Panc1 (cell line): Measurements from ENCODE around the gene ADCY9. TPM values are rescaled to one million over a fixed set of nuclear protein-coding genes. Genes with fewer than 3 reads are reported as not detected.

ENCODE experiments used
- ATAC-seq: fragments of 200-7000 bp; cut with Tn5 transposase; 2 replicates; pipeline ENCODE4 v1.9.1; 2020; ENCODE audit warnings: mild to moderate bottlenecking, moderate library complexity
- BruUV-seq: library from RNA; stranded (reverse); fragments of 400-500 nt; replicated peaks from 2 replicates; lab custom pipeline; 2021; lab: Mats Ljungman, UMichigan
- CTCF ChIA-PET: fragments of 300-600 bp; sonication (Branson Sonifier 250); formaldehyde crosslinking; loops from one replicate; lab custom pipeline; 2022; ENCODE audit warnings: antibody characterized with exemption; lab: Charles Lee
- POLR2A ChIA-PET: fragments of 300-600 bp; sonication (Branson Sonifier 250); formaldehyde crosslinking; loops from one replicate; lab custom pipeline; 2022; ENCODE audit warnings: antibody characterized with exemption; lab: Charles Lee
- DNase-seq: peaks from one replicate; pipeline ENCODE4 v3.0.0-alpha.2; 2010; ENCODE audit warnings: low read depth, low spot score
- H3K27ac ChIP-seq: 2 replicates; pipeline ENCODE4 v1.5.1; 2011; ENCODE audit warnings: mild to moderate bottlenecking, low read length, inconsistent platforms
- H3K27me3 ChIP-seq: fragments of 200-500 bp; sonication (Bioruptor generic); 2 replicates; pipeline ENCODE4 v1.6.0; 2014; ENCODE audit warnings: low read length, inconsistent platforms; ENCODE audit not compliant: control insufficient read depth, insufficient read depth
- H3K36me3 ChIP-seq: fragments of 200-500 bp; sonication (Bioruptor generic); 2 replicates; pipeline ENCODE4 v1.5.1; 2014; ENCODE audit warnings: inconsistent platforms, mild to moderate bottlenecking, low read length, moderate library complexity; ENCODE audit not compliant: control insufficient read depth, insufficient read depth
- H3K4me1 ChIP-seq: 2 replicates; pipeline ENCODE4 v1.5.1; 2011; ENCODE audit warnings: inconsistent platforms, mild to moderate bottlenecking, low read length, moderate library complexity; ENCODE audit not compliant: control insufficient read depth, insufficient read depth
- H3K4me3 ChIP-seq, 2 experiments: 2 replicates each; pipeline ENCODE4 v1.5.1; 2011 to 2012; ENCODE audit warnings: low read depth in 2 of 2, low read length in 2 of 2, mild to moderate bottlenecking in 2 of 2, inconsistent platforms in 1 of 2, moderate library complexity in 1 of 2
- H3K9me3 ChIP-seq: fragments of 200-500 bp; sonication (Bioruptor generic); 2 replicates; pipeline ENCODE4 v1.5.1; 2014; ENCODE audit warnings: low read depth, mild to moderate bottlenecking, inconsistent platforms, low read length, moderate library complexity; ENCODE audit not compliant: control insufficient read depth, insufficient read depth
- POLR2AphosphoS5 ChIP-seq: IDR thresholded peaks from 2 replicates; pipeline ENCODE4 v1.6.1; 2012; ENCODE audit warnings: mild to moderate bottlenecking, low read depth, low read length, moderate library complexity
- SIN3A ChIP-seq: IDR thresholded peaks from 2 replicates; pipeline ENCODE4 v1.6.1; 2012; ENCODE audit warnings: low read depth, mild to moderate bottlenecking, low read length, moderate library complexity, borderline replicate concordance; ENCODE audit not compliant: insufficient read depth
- TCF7L2 ChIP-seq: IDR thresholded peaks from 2 replicates; pipeline ENCODE4 v1.6.1; 2011; ENCODE audit warnings: mild to moderate bottlenecking, low read depth, low read length, inconsistent platforms
- in situ Hi-C: cut with HindIII; loops from 2 replicates; pipeline ENCODE4 v1.10.0; 2016; ENCODE audit warnings: low sequenced_read_pairs, low pct_unique_long_range_greater_than_20kb
- intact Hi-C: fragments of 100-400 bp; cut with micrococcal nuclease; formaldehyde crosslinking; loops from one replicate; pipeline ENCODE4 v1.10.0; 2022; ENCODE audit not compliant: unreplicated experiment
- total RNA-seq: library from RNA; stranded (reverse); gene quantifications from one replicate; pipeline ENCODE4 v1.2.1, GENCODE V29; 2021; ENCODE audit not compliant: unreplicated experiment
- TF ChIP-seq, protein P1 (sequence below): fragments of 450-650 bp; IDR thresholded peaks from 2 replicates; pipeline ENCODE4 v1.5.1; 2017; ENCODE audit warnings: mild to moderate bottlenecking
- TF ChIP-seq, protein P2 (sequence below), 2 experiments: IDR thresholded peaks; 2 replicates each; pipeline ENCODE4 v1.6.1; 2011 to 2012; ENCODE audit warnings: low read depth in 2 of 2, control low read depth in 1 of 2, low read length in 1 of 2, mild to moderate bottlenecking in 1 of 2, moderate library complexity in 1 of 2; ENCODE audit not compliant: insufficient read depth in 1 of 2

The ADCY9 gene
- total RNA-seq, 1 experiment from 2014 or later = 29.8 TPM

DNA sequence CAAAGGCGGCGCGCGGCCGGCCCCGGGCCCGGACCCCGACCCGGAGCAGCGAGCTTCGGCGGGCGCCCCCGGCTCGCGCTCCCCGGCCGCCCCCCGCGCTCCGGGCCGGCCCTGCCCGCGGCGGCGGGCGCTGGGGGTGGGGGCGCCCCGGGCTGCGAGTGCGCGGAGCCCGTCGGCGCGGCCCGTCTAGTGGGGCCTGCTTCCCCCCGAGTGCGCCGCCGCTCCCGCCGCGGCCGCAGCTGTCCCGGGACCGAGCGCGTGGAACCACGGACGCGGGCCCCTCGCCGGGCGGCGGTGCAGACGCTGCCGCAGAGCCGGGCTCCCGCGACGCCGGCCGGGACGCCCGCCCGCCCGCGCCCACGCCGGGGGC, 308 bp downstream of the ADCY9 start:
- intact Hi-C loops = no loop called here
- in situ Hi-C loops = no loop called here
- Histone ChIP-seq H3K36me3 (no peaks in the 10 kb centered on the region), H3K27me3 (no peaks in the 10 kb centered on the region), H3K4me1 (peaks cover 23% of the 10 kb centered on the region), H3K27ac (no peak overlapping the region), H3K4me3 (peak overlapping the region; percentile 50 to 56), H3K9me3 (no peaks in the 10 kb centered on the region)
- CTCF ChIA-PET = no interaction called here
- DNase-seq (no peak), ATAC-seq (peak; percentile 27)
- no TSS peak for BruUV-seq
- POLR2A ChIA-PET = no interaction called here
- TF ChIP-seq, protein P1, sequence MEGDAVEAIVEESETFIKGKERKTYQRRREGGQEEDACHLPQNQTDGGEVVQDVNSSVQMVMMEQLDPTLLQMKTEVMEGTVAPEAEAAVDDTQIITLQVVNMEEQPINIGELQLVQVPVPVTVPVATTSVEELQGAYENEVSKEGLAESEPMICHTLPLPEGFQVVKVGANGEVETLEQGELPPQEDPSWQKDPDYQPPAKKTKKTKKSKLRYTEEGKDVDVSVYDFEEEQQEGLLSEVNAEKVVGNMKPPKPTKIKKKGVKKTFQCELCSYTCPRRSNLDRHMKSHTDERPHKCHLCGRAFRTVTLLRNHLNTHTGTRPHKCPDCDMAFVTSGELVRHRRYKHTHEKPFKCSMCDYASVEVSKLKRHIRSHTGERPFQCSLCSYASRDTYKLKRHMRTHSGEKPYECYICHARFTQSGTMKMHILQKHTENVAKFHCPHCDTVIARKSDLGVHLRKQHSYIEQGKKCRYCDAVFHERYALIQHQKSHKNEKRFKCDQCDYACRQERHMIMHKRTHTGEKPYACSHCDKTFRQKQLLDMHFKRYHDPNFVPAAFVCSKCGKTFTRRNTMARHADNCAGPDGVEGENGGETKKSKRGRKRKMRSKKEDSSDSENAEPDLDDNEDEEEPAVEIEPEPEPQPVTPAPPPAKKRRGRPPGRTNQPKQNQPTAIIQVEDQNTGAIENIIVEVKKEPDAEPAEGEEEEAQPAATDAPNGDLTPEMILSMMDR = no peak

DNA sequence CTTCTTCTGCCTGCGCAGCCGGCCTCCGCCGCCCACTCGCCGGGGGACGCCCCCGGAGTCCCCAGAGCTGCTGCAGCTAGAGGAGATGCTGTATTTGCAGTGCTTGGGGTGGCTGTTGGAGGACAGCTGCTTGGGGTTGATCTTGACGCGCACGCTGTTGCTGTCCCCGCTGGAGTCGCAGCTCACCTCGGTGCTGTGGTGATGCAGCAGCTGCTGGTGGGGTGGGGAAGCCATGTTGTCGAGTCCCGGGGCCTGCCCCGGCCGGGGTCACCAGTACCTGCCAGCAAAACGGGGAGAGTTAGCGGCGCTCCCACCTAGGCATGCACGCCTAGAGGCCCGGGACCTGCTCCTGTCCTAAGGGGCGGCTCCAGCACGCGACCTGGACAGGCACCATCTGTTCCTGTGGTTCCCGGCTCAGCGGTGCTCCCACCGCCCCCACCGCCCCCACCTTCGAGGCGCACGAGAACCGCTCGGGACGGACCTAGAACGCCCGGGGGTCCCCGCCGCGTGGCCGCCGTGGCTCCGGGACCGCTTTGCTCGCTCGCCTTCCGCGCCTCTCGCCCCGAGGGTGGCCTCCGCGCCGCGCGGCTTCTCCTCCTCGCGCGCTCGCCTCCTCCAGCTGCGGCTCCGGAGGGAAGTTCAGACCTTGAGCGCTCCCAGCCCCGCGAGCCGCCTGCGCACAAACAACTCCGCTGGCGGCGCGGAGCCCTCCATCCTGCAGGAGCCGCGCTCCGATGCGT, 863 bp downstream of the ADCY9 start:
- Histone ChIP-seq H3K9me3 (no peaks in the 10 kb centered on the region), H3K4me1 (peaks cover 27% of the 10 kb centered on the region), H3K4me3 (peak overlapping the region; percentile 50 to 56), H3K36me3 (no peaks in the 10 kb centered on the region), H3K27me3 (no peaks in the 10 kb centered on the region), H3K27ac (peak overlapping the region; percentile 57; the same call in 1 of the 2 replicates)
- intact Hi-C loops = no loop called here
- ChIA-PET CTCF (interaction anchor here (0.6 kb wide), 2 partner anchors 139 to 154 kb away, joined by 3 read pairs; no protein-coding TSS in a partner anchor), POLR2A (no interaction called here)
- BruUV-seq = no TSS peak
- in situ Hi-C loops = no loop called here
- ATAC-seq = peak; percentile 70
- 0 out of 2 replicates have a peak, but pooled peaks have one; percentile 26 for TF ChIP-seq SIN3A
- TF ChIP-seq, protein P1 = no peak
- no peak for DNase-seq

DNA sequence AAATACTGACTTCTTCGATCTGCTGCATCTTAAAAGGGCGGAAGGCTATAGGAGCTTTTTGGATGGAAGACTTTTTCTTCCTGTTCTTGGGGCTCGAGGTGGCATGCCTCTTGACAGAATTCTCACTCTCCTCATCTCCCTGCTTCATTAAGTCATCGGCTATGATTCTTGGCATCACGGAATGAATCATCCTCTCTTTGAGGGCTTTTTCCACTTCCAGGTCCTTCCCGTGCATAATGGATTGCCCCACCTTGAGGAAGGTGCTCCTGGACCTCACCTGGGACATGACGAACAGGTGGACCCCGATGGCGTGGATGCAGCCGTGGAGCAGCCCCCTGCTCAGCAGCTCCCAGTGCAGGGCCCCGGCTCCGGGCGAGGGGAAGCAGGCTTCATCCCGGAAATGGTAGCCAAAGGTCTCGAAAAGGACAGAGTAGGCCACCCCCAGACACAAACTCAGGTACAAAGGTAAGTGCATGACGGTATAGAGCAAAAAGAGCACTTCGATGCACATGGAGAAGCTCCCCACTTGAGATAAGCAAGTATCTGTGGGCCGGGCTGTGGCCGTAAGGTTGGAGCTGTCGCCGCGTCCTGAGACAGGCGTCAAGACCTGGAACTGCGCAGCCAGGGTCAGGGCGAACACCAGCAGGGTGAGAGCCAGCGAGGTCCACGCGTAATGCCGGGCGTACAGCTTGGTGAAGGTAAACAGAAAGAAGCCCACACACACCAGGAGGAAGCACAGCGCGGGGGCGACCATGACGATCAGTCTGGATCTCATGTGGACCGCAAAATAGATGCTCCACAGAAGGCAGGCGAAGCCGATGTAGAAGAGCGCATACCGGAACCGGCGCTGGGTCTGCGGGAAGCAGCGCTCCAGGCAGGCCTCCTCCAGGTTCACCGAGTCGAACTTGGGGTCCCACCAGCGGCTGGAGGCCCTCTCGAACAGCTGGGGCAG, 1.7 kb downstream of the ADCY9 start:
- BruUV-seq = no TSS peak
- H3K36me3 ChIP-seq = no peaks in the 10 kb centered on the region
- CTCF ChIA-PET = interaction anchor here (0.6 to 0.7 kb wide), 3 partner anchors 140 to 153 kb away, joined by 3 to 5 read pairs (median 3); no protein-coding TSS in a partner anchor
- no peak for DNase-seq
- H3K27ac ChIP-seq = peak overlapping the region; percentile 94
- in situ Hi-C loops = no loop called here
- POLR2A ChIA-PET = no interaction called here
- H3K4me1 ChIP-seq = peaks cover 33% of the 10 kb centered on the region
- ATAC-seq = no peak
- H3K27me3 ChIP-seq = no peaks in the 10 kb centered on the region
- TF ChIP-seq TCF7L2 = no peak
- TF ChIP-seq, protein P2, sequence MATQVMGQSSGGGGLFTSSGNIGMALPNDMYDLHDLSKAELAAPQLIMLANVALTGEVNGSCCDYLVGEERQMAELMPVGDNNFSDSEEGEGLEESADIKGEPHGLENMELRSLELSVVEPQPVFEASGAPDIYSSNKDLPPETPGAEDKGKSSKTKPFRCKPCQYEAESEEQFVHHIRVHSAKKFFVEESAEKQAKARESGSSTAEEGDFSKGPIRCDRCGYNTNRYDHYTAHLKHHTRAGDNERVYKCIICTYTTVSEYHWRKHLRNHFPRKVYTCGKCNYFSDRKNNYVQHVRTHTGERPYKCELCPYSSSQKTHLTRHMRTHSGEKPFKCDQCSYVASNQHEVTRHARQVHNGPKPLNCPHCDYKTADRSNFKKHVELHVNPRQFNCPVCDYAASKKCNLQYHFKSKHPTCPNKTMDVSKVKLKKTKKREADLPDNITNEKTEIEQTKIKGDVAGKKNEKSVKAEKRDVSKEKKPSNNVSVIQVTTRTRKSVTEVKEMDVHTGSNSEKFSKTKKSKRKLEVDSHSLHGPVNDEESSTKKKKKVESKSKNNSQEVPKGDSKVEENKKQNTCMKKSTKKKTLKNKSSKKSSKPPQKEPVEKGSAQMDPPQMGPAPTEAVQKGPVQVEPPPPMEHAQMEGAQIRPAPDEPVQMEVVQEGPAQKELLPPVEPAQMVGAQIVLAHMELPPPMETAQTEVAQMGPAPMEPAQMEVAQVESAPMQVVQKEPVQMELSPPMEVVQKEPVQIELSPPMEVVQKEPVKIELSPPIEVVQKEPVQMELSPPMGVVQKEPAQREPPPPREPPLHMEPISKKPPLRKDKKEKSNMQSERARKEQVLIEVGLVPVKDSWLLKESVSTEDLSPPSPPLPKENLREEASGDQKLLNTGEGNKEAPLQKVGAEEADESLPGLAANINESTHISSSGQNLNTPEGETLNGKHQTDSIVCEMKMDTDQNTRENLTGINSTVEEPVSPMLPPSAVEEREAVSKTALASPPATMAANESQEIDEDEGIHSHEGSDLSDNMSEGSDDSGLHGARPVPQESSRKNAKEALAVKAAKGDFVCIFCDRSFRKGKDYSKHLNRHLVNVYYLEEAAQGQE (IDR thresholded peaks at IDR 0.05; ENCODE audit: insufficient read depth in 1 of 2, low read depth in 2 of 2, low read length in 1 of 2) = no peak
- TF ChIP-seq, protein P1 = no peak
- TF ChIP-seq SIN3A = no peak
- TF ChIP-seq POLR2AphosphoS5 = no peak
- intact Hi-C loops = loop anchor here (5.0 kb wide), 1 partner anchor 138 kb away; no protein-coding TSS in a partner anchor
- no peaks in the 10 kb centered on the region for H3K9me3 ChIP-seq
- H3K4me3 ChIP-seq = peak overlapping the region; percentile 50 to 61
